ENCODE results near the gene CLSTN2. TPM values are rescaled to one million over a fixed set of nuclear protein-coding genes. Genes with fewer than 3 reads are reported as not detected.

Gene CLSTN2
- total and polyA plus RNA-seq, 8 donors = 0.31 to 1.1 (median 0.61) TPM

GRCh38 chr3:140395134-140396075, 460.4 kb downstream of the CLSTN2 start:
- TF ChIP-seq CTCF (IDR thresholded peaks at IDR 0.05) = no peak
- DNase-seq (no peak), ATAC-seq (peak; percentile 24)
- Histone ChIP-seq H3K9me3 (no peaks in the 10 kb centered on the region), H3K36me3 (no peaks in the 10 kb centered on the region), H3K4me1 (no peaks in the 10 kb centered on the region), H3K27ac (peak overlapping the region; percentile 3 to 53), H3K27me3 (no peaks in the 10 kb centered on the region), H3K4me3 (no peak overlapping the region)
- intact Hi-C loops (cut with DNase I) = no loop called here

GRCh38 chr3:140396110-140396509, 461.1 kb downstream of the CLSTN2 start:
- Histone ChIP-seq H3K4me1 (no peaks in the 10 kb centered on the region), H3K27me3 (no peaks in the 10 kb centered on the region), H3K4me3 (no peak overlapping the region), H3K9me3 (no peaks in the 10 kb centered on the region), H3K36me3 (no peaks in the 10 kb centered on the region), H3K27ac (peak overlapping the region in 1 of 2 donors; percentile 53)
- intact Hi-C loops (cut with DNase I) = no loop called here
- no peak for TF ChIP-seq CTCF (IDR thresholded peaks at IDR 0.05)
- DNase-seq (no peak), ATAC-seq (peak; percentile 58)

GRCh38 chr3:140397847-140398246, 462.9 kb downstream of the CLSTN2 start:
- TF ChIP-seq CTCF (IDR thresholded peaks at IDR 0.05) = no peak
- ATAC-seq = no peak
- DNase-seq = no peak
- H3K27ac ChIP-seq = no peak overlapping the region
- H3K9me3 ChIP-seq = no peaks in the 10 kb centered on the region
- no peaks in the 10 kb centered on the region for H3K4me1 ChIP-seq
- intact Hi-C loops (cut with DNase I) = no loop called here
- H3K27me3 ChIP-seq = no peaks in the 10 kb centered on the region
- no peak overlapping the region for H3K4me3 ChIP-seq
- no peaks in the 10 kb centered on the region for H3K36me3 ChIP-seq

- H3K36me3 ChIP-seq = no peaks in the 10 kb centered on the region
- no peaks in the 10 kb centered on the region for H3K4me1 ChIP-seq
- no peak for ATAC-seq
- H3K27ac ChIP-seq = no peak overlapping the region
- no peak for DNase-seq
- H3K27me3 ChIP-seq = no peaks in the 10 kb centered on the region
- intact Hi-C loops (cut with DNase I) = no loop called here
- no peak overlapping the region for H3K4me3 ChIP-seq
- H3K9me3 ChIP-seq = no peaks in the 10 kb centered on the region
- TF ChIP-seq CTCF (IDR thresholded peaks at IDR 0.05) = no peak
Observed at GRCh38 chr3:140398387-140398786, 463.4 kb downstream of the CLSTN2 start.

GRCh38 chr3:140399871-140400270, 464.9 kb downstream of the CLSTN2 start:
- intact Hi-C loops (cut with DNase I) = no loop called here
- DNase-seq (no peak), ATAC-seq (no peak)
- Histone ChIP-seq H3K4me1 (no peaks in the 10 kb centered on the region), H3K36me3 (no peaks in the 10 kb centered on the region), H3K4me3 (no peak overlapping the region), H3K9me3 (no peaks in the 10 kb centered on the region), H3K27me3 (no peaks in the 10 kb centered on the region), H3K27ac (no peak overlapping the region)
- TF ChIP-seq CTCF (IDR thresholded peaks at IDR 0.05) = no peak
